Dedifferentiated amniotic fluid mesenchymal stem cell (primary cell): ENCODE measurements around the gene ZNF526.
"Not testable (repeated sequence)": the region's sequence is repeated elsewhere in the genome, so short reads cannot be mapped to it uniquely, and the experiment has no call there.

Experiments
- DNase-seq: peaks from one replicate; pipeline ENCODE4 v3.0.0-alpha.2; 2016; ENCODE audit errors: extremely low spot score

ZNF526 gene

GRCh38 chr19:42257842-42258241, 37.7 kb downstream of the ZNF526 start:
- DNase-seq: not testable (repeated sequence)

DNA sequence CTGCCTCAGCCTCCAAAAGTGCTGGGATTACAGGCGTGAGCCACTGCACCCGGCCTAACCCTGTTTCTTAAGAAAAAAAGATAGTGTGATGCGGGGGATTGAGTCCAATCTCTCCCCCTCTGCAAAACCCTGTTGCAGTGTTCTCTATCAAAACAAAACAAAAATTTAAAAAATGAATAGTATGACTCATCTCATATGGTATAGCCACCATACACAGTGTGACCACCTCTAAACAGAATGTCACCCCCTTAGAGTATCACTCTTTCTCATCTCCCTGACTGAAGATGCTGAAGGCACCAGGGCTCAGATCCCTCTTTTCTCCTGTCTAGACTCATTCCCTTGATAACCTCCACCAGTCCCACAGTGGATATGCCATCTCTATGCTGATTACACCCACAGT, 41.7 kb downstream of the ZNF526 start:
- DNase-seq: no peak

DNA sequence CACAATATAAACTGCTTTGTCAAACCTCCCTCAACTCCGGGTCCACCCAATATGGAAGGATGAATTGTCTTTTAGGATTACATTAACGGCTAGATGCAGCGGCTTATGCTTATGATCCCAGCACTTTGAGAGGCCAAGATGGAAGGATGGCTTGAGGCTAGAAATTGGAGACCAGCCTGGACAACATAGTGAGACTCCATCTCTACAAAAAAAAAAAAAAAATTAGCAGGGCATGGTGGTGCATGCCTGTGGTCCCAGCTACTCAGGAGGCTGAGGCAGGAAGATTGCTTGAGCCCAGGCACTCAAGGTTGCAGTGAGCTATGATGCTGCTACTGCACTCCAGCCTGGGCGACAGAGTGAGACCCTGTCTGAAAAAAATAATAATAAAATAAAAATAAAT, 46.0 kb downstream of the ZNF526 start:
- DNase-seq: not testable (repeated sequence)

DNA sequence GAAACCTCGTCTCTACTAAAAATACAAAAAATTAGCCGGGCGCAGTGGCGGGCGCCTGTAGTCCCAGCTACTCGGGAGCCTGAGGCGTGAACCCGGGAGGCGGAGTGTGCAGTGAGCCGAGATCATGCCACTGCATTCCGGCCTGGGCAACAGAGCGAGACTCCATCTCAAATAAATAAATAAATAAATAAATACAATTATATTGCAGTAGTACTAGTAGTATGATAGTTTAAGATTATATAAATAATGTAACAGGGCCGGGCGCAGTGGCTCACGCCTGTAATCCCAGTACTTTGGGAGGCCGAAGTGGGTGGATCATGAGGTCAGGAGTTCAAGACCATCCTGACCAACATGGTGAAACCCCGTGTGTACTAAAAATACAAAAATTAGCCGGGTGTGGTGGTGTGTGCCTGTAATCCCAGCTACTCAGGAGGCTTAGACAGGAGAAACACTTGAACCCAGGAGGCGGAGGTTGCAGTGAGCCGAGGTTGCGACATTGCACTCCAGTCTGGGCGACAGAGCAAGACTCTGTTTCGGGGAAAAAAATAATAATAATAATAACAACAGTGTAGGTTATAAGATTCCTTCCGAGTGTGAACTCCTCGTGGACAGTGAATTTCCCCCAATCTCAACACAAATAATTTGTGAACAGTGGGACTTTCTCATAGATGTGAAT, 47.0 kb downstream of the ZNF526 start:
- not testable (repeated sequence) for DNase-seq

DNA sequence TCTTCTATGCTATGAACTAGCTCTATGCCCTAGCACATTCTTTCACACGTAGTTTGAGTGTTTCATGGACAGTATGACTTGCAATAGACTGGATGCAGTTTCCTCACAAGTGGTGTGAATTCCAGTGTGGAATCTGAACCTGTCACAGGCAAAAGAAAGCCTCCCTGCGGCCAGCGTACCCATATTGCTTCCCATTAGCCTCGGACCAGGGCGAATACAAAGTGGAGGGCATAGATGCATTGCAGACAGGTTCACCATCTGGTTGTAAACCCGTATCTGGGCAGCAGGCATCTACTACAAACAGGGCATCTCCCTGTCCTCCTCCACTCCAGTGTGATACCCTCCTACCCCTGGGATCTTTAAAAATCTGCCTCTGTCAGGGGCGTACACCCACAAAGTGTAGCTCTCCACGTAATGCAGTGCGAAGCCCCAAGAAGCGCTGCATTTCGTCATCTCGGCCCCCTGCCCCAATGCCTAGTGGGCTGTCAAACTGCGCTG, 47.6 kb downstream of the ZNF526 start:
- no peak for DNase-seq

DNA sequence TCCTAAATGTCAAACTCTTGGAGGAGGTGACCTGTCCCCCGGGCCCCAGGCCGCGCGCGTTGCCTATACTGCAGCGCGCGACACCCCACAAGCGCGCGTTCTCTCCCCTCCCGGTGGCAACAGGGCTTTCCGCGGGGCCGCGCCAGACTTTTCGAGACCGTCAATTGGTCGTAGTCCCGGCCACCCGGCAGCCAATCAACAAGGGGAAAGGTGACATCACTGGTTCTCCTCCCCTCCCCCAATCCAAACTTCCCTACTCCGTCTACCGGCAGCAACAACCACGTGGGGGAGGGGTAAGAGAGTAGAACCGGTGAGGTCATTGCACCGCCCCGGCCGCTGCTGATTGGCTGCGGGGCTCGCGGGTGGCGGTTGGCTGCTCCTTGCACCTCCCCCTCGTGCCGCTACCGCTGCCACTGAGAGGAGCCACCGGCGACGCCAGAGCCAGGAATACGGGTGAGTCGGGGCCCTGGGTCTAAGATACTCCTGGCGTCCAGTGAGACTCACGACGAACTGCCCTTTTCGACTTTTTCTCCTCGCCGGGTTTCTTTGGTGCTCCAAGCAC, 48.1 kb downstream of the ZNF526 start:
- DNase-seq: peak; percentile 100

DNA sequence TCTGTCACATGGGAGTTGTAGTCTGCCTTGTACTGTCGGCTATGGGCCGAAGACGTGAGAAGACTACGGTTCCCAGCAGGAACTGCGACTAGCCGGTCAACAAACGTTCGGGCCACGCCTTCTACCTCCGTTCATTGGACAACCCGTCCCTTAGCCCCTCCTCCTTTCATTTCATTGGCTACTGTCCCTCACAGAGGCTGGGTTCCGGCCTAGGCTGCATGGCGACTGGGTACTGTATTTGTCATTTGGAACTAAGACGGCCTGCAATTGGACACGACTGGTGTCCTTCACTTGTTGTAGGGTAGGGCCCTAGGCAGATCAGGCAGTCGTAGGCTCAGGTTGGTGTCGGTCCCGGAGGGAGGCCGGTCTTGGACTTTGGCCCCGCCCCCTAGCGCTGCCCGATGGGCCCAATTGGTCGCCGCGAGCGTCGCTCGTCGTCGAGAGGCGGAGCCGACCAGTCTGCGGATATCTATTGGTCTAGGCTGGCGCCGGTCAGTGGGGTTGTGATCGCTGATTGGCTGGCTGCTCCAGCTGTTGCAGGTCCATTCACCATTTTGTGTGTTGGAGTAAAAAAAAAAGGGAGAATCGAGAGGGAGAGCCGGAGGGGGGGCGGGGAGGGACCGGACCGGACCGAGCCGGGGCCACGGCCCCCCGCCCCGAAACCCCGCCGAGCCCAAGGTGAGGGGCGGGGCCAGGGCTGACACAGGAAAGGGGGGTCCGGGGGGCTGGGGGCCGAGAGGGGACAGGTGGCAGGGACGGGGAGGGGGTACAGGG, 48.8 kb downstream of the ZNF526 start, which contains the start of gene CIC:
CIC (plus strand) TSS at position 549 of the 774 bp plus-strand sequence. CDS start 2,532 bp downstream, outside the sequence.
- peak; percentile 100 for DNase-seq

DNA sequence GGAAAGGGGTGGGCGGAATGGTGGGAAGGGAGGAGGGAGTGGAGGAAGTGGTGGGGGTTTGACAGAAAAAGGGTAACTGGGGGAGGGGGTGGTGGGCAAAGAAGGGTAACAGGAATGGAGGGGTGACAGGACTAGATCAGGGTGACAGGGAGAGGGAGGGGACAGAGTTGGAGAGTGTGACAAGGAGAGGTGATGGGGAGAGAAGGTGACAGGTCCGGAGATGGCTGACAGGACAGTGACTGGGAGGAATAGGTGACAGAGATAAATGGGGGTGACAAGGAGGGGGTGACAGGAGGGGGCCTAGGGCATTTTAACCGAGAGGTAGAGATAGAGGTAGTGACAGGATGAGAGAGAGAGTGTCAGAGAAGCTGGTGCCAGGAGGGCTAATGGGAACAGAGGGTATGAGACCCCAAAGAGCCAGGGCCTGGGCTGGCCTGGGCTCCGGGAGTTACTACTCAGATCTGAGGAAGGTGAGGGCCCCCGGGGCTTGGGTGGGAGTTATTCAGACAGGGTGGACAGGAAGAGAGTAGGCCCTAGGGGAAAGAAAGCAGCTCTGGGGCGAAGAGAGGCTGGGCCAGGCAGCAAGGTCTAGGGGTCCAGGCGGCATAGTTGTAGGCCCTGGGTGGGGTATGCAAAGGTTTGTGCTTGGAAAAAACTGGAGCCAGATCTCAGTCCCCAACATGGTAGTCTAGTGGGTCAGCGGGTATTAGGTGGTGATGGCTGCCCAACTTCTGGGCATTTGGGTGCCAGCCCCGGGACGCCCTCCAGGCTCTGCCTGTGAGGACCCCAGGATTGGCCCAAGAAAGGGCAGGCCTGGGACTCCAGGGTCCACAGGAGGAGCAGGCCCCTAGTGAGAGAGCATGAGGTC, 49.6 kb downstream of the ZNF526 start:
- DNase-seq: no peak

GRCh38 chr19:42270346-42271044, 50.4 kb downstream of the ZNF526 start:
- DNase-seq: no peak

DNA sequence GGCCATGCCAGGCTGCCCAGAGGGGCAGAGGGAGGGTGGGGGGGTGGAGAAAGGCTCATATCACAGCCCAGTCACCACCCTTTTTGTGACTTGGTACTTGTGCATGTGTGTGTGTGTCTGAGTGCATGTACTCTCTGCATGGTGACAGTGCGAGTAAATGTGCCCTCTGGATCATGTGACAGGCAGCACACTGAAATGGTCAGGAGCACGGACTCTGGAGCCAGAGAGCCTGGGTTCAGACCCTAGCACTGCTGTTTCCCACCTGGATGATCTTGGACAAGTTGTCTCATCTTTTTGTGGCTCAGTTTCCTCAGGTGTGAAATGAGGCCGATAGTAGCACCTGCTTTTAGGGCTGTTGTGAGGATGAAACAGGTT, 50.9 kb downstream of the ZNF526 start:
- DNase-seq: no peak

DNA sequence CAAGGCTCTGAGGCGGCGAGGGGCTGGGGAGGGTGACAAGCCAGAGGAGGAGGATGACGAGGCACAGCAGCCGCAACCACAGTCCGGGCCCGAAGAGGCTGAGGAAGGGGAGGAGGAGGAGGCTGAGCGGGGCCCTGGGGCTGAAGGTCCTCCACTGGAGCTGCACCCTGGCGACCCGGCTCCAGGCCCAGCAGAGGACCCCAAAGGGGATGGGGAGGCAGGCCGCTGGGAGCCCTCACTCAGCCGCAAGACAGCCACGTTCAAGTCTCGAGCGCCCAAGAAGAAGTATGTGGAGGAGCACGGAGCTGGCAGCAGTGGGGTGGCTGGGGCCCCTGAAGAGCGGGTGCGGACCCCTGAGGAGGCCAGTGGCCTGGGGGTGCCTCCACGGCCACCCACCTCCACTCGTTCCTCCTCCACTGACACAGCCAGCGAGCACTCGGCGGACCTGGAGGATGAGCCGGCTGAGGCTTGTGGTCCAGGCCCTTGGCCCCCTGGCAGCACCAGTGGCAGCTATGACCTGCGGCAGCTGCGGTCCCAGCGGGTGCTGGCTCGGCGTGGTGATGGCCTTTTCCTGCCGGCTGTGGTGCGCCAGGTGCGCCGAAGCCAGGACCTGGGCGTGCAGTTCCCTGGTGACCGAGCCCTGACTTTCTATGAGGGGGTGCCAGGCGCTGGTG, 51.9 kb downstream of the ZNF526 start:
- no peak for DNase-seq

DNA sequence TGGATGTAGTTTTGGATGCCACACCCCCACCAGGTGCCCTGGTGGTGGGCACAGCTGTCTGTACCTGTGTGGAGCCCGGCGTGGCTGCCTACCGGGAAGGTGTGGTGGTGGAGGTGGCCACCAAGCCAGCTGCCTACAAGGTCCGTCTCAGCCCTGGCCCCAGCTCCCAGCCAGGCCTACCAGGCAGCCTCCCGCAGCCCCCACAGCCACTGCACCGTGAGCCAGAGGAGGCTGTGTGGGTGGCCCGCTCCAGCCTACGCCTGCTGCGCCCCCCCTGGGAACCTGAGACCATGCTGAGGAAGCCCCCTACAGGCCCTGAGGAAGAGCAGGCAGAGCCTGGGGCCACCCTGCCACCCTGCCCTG, 52.4 kb downstream of the ZNF526 start:
- DNase-seq: no peak

GRCh38 chr19:42272989-42273406, 52.9 kb downstream of the ZNF526 start:
- no peak for DNase-seq

- no peak for DNase-seq
Observed at GRCh38 chr19:42273407-42274064, 53.4 kb downstream of the ZNF526 start.

GRCh38 chr19:42274065-42274682, 54.1 kb downstream of the ZNF526 start:
- no peak for DNase-seq

GRCh38 chr19:42275103-42275502, 55.0 kb downstream of the ZNF526 start:
- no peak for DNase-seq

- DNase-seq: no peak
Observed at GRCh38 chr19:42275517-42275916, 55.4 kb downstream of the ZNF526 start.

DNA sequence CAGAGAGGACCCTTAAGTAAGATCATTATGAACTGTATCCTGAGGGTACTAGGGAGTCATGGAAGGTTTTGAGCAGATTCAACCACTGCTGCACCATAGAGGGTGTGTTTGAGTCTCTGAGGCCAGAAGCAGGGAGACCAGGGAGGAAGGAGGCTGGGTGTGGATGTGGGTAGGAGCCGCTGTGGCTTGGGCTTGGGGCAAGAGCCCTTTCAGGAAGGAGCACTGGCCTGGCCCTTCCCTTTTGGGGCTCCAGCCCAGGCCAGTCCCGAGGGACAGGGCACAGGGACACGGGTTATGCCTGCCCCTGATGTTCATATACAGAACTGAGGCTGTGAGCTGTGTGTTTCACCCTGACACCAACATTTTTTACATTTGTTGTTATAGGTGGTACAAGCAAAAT, 56.2 kb downstream of the ZNF526 start:
- DNase-seq: no peak

GRCh38 chr19:42276821-42277220, 56.7 kb downstream of the ZNF526 start:
- no peak for DNase-seq
